NCI-H2196 treated with DMSO at 0.1 percent for 48 hours (cell line): ENCODE results near the gene RNF126.
A peak's percentile ranks its signal among the peaks of the same experiment; 100 is the strongest.
"Not testable (repeated sequence)": the region's sequence is repeated elsewhere in the genome, so short reads cannot be mapped to it uniquely, and the experiment has no call there.

Source experiments
- DNase-seq: peaks from one replicate; lab custom pipeline; 2025; ENCODE audit not compliant: unreplicated experiment; lab: John Stamatoyannopoulos, UW

RNF126 gene

GRCh38 chr19:686589-687297, 23.7 kb upstream of the RNF126 start:
- DNase-seq, result no peak

GRCh38 chr19:685454-685931, 22.5 kb upstream of the RNF126 start:
- DNase-seq, result no peak

- DNase-seq, result no peak
Measured at GRCh38 chr19:682678-683320, 19.8 kb upstream of the RNF126 start.

GRCh38 chr19:681029-682019, 18.3 kb upstream of the RNF126 start:
- peak; percentile 62 for DNase-seq

GRCh38 chr19:680287-681028, 17.4 kb upstream of the RNF126 start:
- DNase-seq, result peak; percentile 95

- no peak for DNase-seq
Measured at GRCh38 chr19:679418-680286, 16.6 kb upstream of the RNF126 start.

GRCh38 chr19:678791-679388, 15.9 kb upstream of the RNF126 start:
- no peak for DNase-seq

- DNase-seq, result no peak
Measured at GRCh38 chr19:677601-678436, 14.8 kb upstream of the RNF126 start.

GRCh38 chr19:677201-677600, 14.2 kb upstream of the RNF126 start:
- DNase-seq, result no peak

- DNase-seq, result no peak
Measured at GRCh38 chr19:676339-677105, 13.5 kb upstream of the RNF126 start, which contains the start of gene FSTL3. Gene FSTL3, plus strand, starts transcription at chr19:676392. Its CDS starts 32 bp downstream, at chr19:676424.

- DNase-seq, result no peak
Measured at GRCh38 chr19:676007-676338, 13.0 kb upstream of the RNF126 start.

- DNase-seq, result no peak
Measured at GRCh38 chr19:674282-675151, 11.5 kb upstream of the RNF126 start.

GRCh38 chr19:670609-671075, 7.6 kb upstream of the RNF126 start:
- DNase-seq, result no peak

GRCh38 chr19:668675-669434, 5.8 kb upstream of the RNF126 start:
- DNase-seq, result not testable (repeated sequence)

GRCh38 chr19:666985-667573, 4.1 kb upstream of the RNF126 start:
- not testable (repeated sequence) for DNase-seq
